GM13976 (cell line): Measurements from ENCODE around the gene PARD6G.

Source experiments
- DNase-seq: peaks from one replicate; pipeline ENCODE4 v3.0.0; 2012; ENCODE audit warnings: low spot score
- in situ Hi-C: fragments of 300-500 bp; cut with MboI; formaldehyde crosslinking; loops from one replicate; pipeline ENCODE4 v1.12.0; 2022; ENCODE audit warnings: low sequenced_read_pairs, mixed read lengths, inconsistent platforms; ENCODE audit not compliant: unreplicated experiment
- TF ChIP-seq, protein P1 (sequence below): IDR thresholded peaks from 2 replicates; pipeline ENCODE4 v1.5.1; 2012; ENCODE audit warnings: borderline replicate concordance, mild to moderate bottlenecking; ENCODE audit not compliant: insufficient read depth; ENCODE audit errors: extremely low read depth, missing control alignments, control extremely low read depth

Gene PARD6G

GRCh38 chr18:80177128-80177527 lies 70.2 kb downstream of the PARD6G start:
- TF ChIP-seq, protein P1, sequence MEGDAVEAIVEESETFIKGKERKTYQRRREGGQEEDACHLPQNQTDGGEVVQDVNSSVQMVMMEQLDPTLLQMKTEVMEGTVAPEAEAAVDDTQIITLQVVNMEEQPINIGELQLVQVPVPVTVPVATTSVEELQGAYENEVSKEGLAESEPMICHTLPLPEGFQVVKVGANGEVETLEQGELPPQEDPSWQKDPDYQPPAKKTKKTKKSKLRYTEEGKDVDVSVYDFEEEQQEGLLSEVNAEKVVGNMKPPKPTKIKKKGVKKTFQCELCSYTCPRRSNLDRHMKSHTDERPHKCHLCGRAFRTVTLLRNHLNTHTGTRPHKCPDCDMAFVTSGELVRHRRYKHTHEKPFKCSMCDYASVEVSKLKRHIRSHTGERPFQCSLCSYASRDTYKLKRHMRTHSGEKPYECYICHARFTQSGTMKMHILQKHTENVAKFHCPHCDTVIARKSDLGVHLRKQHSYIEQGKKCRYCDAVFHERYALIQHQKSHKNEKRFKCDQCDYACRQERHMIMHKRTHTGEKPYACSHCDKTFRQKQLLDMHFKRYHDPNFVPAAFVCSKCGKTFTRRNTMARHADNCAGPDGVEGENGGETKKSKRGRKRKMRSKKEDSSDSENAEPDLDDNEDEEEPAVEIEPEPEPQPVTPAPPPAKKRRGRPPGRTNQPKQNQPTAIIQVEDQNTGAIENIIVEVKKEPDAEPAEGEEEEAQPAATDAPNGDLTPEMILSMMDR, result no peak
- in situ Hi-C loops, result no loop called here
- no peak for DNase-seq

DNA sequence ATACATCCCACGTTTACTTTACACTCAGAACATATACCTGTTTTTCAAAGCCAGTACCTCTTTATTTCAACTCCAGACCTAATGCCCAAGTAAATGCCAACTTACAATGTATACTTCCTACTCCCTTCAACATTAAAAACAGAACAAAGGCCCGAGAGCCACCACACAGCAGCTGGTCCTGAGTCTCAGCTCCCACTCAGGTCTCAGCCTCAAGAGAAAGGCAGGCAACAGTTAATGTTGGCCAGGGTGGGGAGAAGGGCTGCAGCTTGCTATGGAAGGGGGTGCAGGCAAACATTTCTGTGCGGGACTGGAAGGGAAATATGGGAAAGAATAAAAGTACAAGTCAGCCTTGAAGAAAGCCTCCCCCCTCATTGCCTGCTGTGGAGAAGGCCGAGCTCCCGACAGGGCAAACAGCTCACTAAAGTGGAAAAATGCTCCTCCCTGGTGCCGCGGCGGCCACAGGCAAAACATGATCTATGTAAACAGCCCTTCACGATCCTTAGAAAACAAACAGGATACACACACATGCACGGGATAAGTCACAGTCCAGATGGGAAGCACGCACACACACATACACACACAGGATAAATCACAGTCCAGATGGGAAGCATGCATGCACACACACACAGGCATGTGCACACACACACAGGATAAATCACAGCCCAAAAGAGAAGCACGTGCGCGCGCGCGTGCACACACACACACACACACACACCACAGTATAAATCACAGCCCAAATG lies 70.8 kb downstream of the PARD6G start:
- in situ Hi-C loops, result no loop called here
- TF ChIP-seq, protein P1, result no peak
- no peak for DNase-seq

GRCh38 chr18:80175451-80176204 lies 71.7 kb downstream of the PARD6G start:
- in situ Hi-C loops, result no loop called here
- no peak for DNase-seq
- TF ChIP-seq, protein P1, result no peak

- no peak for DNase-seq
- TF ChIP-seq, protein P1, result no peak
- in situ Hi-C loops, result no loop called here
Measured at GRCh38 chr18:80173060-80173459, 74.3 kb downstream of the PARD6G start.

DNA sequence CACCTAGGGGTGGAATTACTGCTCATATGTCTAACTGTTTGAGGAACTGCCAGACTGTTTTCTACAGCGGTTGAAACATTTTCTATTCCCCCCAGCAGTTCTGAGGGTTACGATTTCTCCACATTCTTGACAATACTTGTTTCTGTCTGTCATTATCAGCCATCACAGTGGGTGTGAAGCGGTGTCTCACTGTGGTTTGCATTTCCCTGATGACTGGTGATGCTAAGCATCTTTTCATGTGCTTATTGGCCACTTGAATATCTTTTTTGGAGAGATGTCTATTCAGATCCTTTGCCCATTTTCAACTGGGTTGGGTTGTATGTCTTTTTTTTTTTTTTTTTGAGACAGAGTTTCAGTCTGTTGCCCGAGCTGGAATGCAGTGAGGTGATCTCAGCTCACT lies 75.3 kb downstream of the PARD6G start:
- TF ChIP-seq, protein P1, result no peak
- in situ Hi-C loops, result no loop called here
- DNase-seq, result no peak

DNA sequence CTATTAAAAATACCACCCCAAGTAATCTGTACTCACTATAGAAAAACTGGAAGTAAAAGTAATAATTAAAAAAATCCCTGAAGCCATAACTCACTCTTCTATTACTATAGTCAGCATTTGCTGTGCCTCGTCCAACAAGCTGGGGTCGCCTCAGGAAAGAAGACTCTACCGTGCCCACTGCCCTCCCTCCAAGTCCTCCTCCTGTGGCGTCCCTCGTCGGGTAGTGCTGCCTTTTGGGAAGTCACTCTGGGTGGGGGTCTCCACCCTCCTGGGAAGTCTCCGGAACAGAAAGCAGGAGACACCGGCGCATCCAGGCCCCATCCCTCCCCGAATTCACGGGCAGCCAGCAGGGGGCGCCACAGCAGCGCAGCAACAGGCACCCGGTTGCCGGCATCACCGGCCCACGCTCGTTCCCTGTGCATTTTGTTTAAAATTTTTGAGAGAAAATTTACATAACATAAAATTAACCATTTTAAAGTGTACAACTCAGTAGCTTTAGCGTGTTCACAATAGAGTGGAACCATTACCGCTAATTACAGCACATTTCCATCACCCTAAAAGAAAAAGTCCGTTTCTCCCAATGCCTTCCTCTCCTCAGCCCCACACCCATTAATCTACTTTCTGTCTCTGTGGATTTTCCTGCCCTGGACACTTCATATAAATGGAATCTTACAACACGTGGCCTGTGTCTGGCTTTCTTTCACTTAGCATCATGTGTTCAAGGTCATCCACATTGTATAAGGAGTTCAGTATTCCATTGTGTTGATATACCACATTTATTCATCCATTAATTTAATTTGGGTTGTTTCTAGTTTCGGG lies 76.1 kb downstream of the PARD6G start:
- in situ Hi-C loops, result no loop called here
- TF ChIP-seq, protein P1, result peak; percentile 93
- peak; percentile 83 for DNase-seq
